Measurements from ENCODE around the gene AMPH. TPM values are rescaled to one million over a fixed set of nuclear protein-coding genes. Genes with fewer than 3 reads are reported as not detected.

AMPH gene
- total RNA-seq, 4 donors from 2014 or later, result 0.18 to 12.4 (median 2.5) TPM

- TF ChIP-seq CTCF (IDR thresholded peaks at IDR 0.05) (no peak), POLR2A (IDR thresholded peaks at IDR 0.05) (no peak)
- no peak for DNase-seq
- H3K27ac ChIP-seq, result no peak overlapping the region
- no peak overlapping the region for H3K4me3 ChIP-seq
- no peaks in the 10 kb centered on the region for H3K27me3 ChIP-seq
- H3K36me3 ChIP-seq, result no peaks in the 10 kb centered on the region
- no peaks in the 10 kb centered on the region for H3K4me1 ChIP-seq
- no peaks in the 10 kb centered on the region for H3K9me3 ChIP-seq
These were observed 43.3 kb upstream of the AMPH start for GRCh38 chr7:38674513-38674912.

GRCh38 chr7:38673795-38674194 is 42.6 kb upstream of the AMPH start:
- Histone ChIP-seq H3K36me3 (no peaks in the 10 kb centered on the region), H3K27ac (no peak overlapping the region), H3K4me3 (no peak overlapping the region), H3K4me1 (no peaks in the 10 kb centered on the region), H3K9me3 (no peaks in the 10 kb centered on the region), H3K27me3 (no peaks in the 10 kb centered on the region)
- DNase-seq, result no peak
- TF ChIP-seq CTCF (IDR thresholded peaks at IDR 0.05) (no peak), POLR2A (IDR thresholded peaks at IDR 0.05) (no peak)

- DNase-seq, result peak in 2 of 3 donors; percentile 35 to 57
- Histone ChIP-seq H3K9me3 (no peaks in the 10 kb centered on the region), H3K27ac (no peak overlapping the region), H3K4me3 (no peak overlapping the region), H3K4me1 (no peaks in the 10 kb centered on the region), H3K27me3 (no peaks in the 10 kb centered on the region), H3K36me3 (no peaks in the 10 kb centered on the region)
- no peak for TF ChIP-seq CTCF (IDR thresholded peaks at IDR 0.05)
- no peak for TF ChIP-seq POLR2A (IDR thresholded peaks at IDR 0.05)
These were observed 41.0 kb upstream of the AMPH start for GRCh38 chr7:38671911-38672905.

GRCh38 chr7:38669965-38670520 is 38.9 kb upstream of the AMPH start:
- Histone ChIP-seq H3K9me3 (no peaks in the 10 kb centered on the region), H3K27me3 (no peaks in the 10 kb centered on the region), H3K27ac (no peak overlapping the region), H3K4me1 (no peaks in the 10 kb centered on the region), H3K36me3 (no peaks in the 10 kb centered on the region), H3K4me3 (no peak overlapping the region)
- no peak for DNase-seq
- TF ChIP-seq POLR2A (IDR thresholded peaks at IDR 0.05), result no peak
- no peak for TF ChIP-seq CTCF (IDR thresholded peaks at IDR 0.05)

- no peaks in the 10 kb centered on the region for H3K4me1 ChIP-seq
- no peak overlapping the region for H3K27ac ChIP-seq
- H3K9me3 ChIP-seq, result no peaks in the 10 kb centered on the region
- no peak overlapping the region for H3K4me3 ChIP-seq
- no peaks in the 10 kb centered on the region for H3K36me3 ChIP-seq
- TF ChIP-seq CTCF (IDR thresholded peaks at IDR 0.05) (no peak), POLR2A (IDR thresholded peaks at IDR 0.05) (no peak)
- no peak for DNase-seq
- H3K27me3 ChIP-seq, result no peaks in the 10 kb centered on the region
These were observed 33.8 kb upstream of the AMPH start for GRCh38 chr7:38664972-38665371.
